Measurements from ENCODE around the gene PAK1IP1. TPM values are rescaled to one million over a fixed set of nuclear protein-coding genes. Genes with fewer than 3 reads are reported as not detected.
"Not testable (repeated sequence)": the region's sequence is repeated elsewhere in the genome, so short reads cannot be mapped to it uniquely, and the experiment has no call there.

Gene PAK1IP1, protein sequence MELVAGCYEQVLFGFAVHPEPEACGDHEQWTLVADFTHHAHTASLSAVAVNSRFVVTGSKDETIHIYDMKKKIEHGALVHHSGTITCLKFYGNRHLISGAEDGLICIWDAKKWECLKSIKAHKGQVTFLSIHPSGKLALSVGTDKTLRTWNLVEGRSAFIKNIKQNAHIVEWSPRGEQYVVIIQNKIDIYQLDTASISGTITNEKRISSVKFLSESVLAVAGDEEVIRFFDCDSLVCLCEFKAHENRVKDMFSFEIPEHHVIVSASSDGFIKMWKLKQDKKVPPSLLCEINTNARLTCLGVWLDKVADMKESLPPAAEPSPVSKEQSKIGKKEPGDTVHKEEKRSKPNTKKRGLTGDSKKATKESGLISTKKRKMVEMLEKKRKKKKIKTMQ
- total RNA-seq, result 12.2 and 13.8 TPM in 2 replicates
- long read RNA-seq, transcript PAK1IP1-201 (10 exons, 1,800 nt), result major isoform, 46 of 71 reads
- long read RNA-seq, partial matches to known transcripts, result 2 of 71 reads
- long read RNA-seq, other reads (novel, unspliced or antisense), result 23 of 71 reads

DNA sequence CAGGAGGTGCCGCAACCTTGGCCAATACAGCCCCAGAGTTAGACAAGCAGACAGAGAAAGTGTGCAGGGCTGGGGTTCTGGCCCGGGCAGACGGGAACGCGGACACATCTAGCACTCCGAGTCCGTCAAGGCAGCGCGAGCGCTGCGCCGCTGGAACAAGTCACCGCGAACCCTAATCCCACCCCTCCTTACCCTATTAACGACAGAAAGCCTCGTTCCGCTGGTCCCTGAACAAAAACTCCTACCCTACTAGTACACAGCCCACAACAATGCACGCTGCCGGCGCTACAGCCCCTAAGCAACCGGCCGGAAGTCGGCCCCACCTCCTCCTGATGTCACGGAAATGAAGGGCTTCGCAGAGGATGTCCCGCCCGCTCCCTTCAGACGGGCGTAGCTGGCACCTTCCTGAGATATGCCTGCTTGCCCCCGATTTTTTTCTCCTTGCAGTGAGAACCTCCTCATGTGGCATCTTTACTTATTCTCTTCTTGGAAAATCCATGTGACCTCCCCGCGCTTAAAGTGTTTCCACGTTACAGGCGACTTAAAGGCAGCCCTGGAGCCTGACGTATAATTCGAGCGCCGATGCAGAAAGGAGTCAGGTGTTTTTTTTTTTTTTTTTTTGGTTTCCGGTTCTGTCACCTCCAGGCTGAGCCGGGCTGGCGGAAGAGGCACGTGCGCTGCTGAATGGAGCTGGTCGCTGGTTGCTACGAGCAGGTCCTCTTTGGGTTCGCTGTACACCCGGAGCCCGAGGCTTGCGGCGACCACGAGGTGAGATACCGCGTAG is at the start of gene PAK1IP1, which contains the start of gene C6orf52:
TSS of gene PAK1IP1 (plus strand) at position 671 of the 784 bp plus-strand sequence. CDS start at position 685, 14 bp downstream.
TSS of gene C6orf52 (minus strand) at position 315 of the 784 bp plus-strand sequence. CDS start 7,066 bp downstream, outside the sequence.
- H3K27ac Mint-ChIP-seq (ENCODE audit: unreplicated experiment), result peak within 1 kb of the TSS; percentile 100
- no peaks in the 10 kb centered on the region for H3K9me3 Mint-ChIP-seq (ENCODE audit: unreplicated experiment)
- no peaks in the 10 kb centered on the region for H3K27me3 Mint-ChIP-seq (ENCODE audit: unreplicated experiment)
- peaks cover 31% of the 10 kb centered on the region for H3K4me1 Mint-ChIP-seq (ENCODE audit: unreplicated experiment)
- TF ChIP-seq, protein P1, sequence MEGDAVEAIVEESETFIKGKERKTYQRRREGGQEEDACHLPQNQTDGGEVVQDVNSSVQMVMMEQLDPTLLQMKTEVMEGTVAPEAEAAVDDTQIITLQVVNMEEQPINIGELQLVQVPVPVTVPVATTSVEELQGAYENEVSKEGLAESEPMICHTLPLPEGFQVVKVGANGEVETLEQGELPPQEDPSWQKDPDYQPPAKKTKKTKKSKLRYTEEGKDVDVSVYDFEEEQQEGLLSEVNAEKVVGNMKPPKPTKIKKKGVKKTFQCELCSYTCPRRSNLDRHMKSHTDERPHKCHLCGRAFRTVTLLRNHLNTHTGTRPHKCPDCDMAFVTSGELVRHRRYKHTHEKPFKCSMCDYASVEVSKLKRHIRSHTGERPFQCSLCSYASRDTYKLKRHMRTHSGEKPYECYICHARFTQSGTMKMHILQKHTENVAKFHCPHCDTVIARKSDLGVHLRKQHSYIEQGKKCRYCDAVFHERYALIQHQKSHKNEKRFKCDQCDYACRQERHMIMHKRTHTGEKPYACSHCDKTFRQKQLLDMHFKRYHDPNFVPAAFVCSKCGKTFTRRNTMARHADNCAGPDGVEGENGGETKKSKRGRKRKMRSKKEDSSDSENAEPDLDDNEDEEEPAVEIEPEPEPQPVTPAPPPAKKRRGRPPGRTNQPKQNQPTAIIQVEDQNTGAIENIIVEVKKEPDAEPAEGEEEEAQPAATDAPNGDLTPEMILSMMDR (IDR thresholded peaks at IDR 0.05), result no peak
- peaks cover 6% of the 10 kb centered on the region for H3K36me3 Mint-ChIP-seq (ENCODE audit: unreplicated experiment)
- peak; percentile 93 for DNase-seq (ENCODE audit: extremely low spot score, unreplicated experiment)
- H3K4me3 Mint-ChIP-seq (ENCODE audit: unreplicated experiment), result peak within 1 kb of the TSS; percentile 98

DNA sequence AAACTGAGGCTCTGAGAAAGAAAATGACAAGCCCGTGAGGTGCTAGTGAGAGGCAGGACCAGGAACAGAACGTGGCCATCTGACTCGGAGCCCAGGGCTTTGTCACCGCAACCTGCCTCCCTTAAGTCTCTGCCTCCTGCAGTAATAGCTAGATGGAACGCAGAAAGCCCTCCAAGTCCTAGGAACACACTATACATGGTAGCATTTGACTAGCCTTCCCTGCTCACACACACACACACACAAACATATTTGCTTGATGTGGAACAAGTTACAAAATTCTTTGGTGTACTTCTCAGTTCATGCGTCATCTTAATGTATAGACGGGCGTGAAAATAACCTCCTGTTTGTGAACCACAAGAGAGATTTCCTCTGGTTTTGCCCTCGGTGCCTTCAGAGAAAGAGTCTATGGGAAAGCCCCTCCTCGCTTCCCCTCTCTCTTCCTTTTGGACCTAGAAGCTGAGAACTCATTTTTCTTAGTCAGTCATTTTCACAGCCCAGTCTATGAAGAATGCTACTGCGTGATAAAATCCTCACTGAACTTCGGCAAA is 39.2 kb upstream of the PAK1IP1 start:
- Mint-ChIP-seq H3K4me1 (ENCODE audit: unreplicated experiment) (no peaks in the 10 kb centered on the region), H3K36me3 (ENCODE audit: unreplicated experiment) (no peaks in the 10 kb centered on the region), H3K27me3 (ENCODE audit: unreplicated experiment) (peaks cover 36% of the 10 kb centered on the region), H3K27ac (ENCODE audit: unreplicated experiment) (no peak overlapping the region), H3K4me3 (ENCODE audit: unreplicated experiment) (no peak overlapping the region), H3K9me3 (ENCODE audit: unreplicated experiment) (no peaks in the 10 kb centered on the region)
- TF ChIP-seq, protein P1 (IDR thresholded peaks at IDR 0.05), result no peak
- DNase-seq (ENCODE audit: extremely low spot score, unreplicated experiment), result no peak

DNA sequence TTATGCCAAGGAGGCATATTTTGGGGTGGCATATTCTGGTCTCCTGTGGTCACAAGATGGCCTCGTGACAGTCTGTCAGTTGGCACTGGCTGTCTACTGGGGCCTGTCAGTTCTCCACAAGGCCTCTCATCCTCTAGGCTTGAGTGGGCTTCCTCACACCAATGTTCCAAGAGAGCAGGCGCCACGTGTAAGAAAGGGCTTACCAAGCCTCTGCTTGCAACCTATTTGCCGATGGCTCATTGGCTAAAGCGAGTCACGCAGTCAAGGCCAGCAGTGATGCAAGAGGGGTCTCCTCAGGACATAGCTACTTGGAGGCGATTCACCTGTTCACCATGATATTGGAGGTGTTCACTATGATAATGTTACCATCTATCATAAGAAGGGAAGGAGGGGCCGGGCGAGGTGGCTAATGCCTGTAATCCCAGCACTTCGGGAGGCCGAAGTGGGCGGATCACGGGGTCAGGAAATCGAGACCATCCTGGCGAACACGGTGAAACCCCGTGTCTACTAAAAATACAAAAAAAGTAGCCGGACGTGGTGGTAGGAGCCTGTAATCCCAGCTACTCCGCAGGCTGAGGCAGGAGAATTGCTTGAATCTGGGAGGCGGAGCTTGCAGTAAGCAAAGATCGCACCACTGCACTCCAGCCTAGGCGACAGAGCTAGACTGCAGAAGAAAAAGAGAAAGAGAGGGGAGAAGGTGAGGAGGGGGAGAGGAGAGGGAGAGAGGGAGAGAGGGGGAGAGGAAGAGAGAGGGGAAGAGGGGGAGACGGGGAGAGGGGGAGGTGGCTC is 35.7 kb upstream of the PAK1IP1 start:
- no peak for DNase-seq (ENCODE audit: extremely low spot score, unreplicated experiment)
- Mint-ChIP-seq H3K4me3 (ENCODE audit: unreplicated experiment) (no peak overlapping the region), H3K36me3 (ENCODE audit: unreplicated experiment) (no peaks in the 10 kb centered on the region), H3K4me1 (ENCODE audit: unreplicated experiment) (no peaks in the 10 kb centered on the region), H3K9me3 (ENCODE audit: unreplicated experiment) (no peaks in the 10 kb centered on the region), H3K27me3 (ENCODE audit: unreplicated experiment) (peaks cover 35% of the 10 kb centered on the region), H3K27ac (ENCODE audit: unreplicated experiment) (no peak overlapping the region)
- TF ChIP-seq, protein P1 (IDR thresholded peaks at IDR 0.05), result no peak

DNA sequence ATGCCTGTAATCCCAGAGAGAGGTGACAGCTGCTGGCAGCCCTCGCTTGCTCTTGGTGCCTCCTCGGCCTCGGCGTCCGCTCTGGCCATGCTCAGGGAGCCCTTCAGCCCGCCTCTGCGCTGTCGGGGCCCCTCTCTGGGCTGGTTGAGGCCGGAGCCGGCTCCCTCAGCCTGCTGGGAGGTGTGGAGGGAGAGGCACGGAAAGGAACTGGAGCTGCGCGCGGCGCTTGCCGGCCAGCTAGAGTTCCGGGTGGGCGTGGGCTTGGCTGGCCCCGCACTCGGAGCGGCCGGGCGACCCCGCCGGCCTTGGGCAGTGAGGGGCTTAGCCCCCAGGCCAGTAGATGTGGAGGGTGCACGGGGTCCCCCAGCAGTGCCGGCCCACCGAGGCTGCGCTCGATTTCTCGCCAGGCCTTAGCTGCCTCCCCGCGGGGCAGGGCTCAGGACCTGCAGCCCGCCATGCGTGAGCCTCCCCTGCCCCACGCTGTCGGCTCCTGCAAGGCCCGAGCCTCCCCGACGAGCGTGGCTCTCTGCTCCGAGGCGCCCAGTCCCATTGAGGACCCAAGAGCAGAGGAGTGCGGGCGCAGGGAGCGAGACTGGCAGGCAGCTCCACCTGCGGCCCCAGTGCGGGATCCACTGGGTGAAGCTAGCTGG is 34.9 kb upstream of the PAK1IP1 start:
- Mint-ChIP-seq H3K4me3 (ENCODE audit: unreplicated experiment) (peak overlapping the region; percentile 10), H3K27ac (ENCODE audit: unreplicated experiment) (no peak overlapping the region), H3K4me1 (ENCODE audit: unreplicated experiment) (no peaks in the 10 kb centered on the region), H3K9me3 (ENCODE audit: unreplicated experiment) (peaks cover 5% of the 10 kb centered on the region), H3K36me3 (ENCODE audit: unreplicated experiment) (no peaks in the 10 kb centered on the region), H3K27me3 (ENCODE audit: unreplicated experiment) (peaks cover 35% of the 10 kb centered on the region)
- TF ChIP-seq, protein P1 (IDR thresholded peaks at IDR 0.05), result no peak
- DNase-seq (ENCODE audit: extremely low spot score, unreplicated experiment), result peak; percentile 85

DNA sequence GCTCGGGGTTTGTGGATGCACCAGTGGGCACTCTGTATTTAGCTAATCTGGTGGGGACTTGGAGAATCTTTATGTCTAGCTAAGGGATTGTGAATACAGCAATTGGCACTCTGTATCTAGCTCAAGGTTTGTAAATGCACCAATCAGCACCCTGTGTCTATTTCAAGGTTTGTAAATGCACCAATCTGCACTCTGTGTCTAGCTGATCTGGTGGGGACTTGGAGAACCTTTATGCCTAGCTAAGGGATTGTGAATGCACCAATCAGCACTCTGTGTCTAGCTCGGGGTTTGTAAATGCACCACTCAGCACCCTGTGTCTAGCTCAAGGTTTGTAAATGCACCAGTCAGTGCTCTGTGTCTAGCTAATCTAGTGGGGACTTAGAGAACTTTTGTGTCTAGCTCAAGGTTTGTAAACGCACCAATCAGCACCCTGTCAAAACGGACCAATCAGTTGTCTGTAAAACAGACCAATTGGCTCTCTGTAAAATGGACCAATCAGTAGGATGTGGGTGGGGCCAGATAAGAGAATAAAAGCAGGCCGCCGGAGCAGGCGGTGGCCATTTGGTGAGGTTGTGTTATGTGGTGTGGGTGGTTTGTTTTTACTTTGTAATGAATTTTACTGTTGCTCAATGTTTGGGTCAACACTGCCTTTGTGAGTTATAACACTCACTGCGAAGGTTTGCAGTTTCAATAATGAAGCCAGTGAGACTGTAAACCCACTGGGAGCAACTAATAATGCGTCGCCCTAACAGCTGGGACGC is 34.2 kb upstream of the PAK1IP1 start:
- not testable (repeated sequence) for H3K4me3 Mint-ChIP-seq (ENCODE audit: unreplicated experiment); H3K9me3 Mint-ChIP-seq (ENCODE audit: unreplicated experiment); H3K36me3 Mint-ChIP-seq (ENCODE audit: unreplicated experiment); H3K4me1 Mint-ChIP-seq (ENCODE audit: unreplicated experiment); DNase-seq (ENCODE audit: extremely low spot score, unreplicated experiment); H3K27ac Mint-ChIP-seq (ENCODE audit: unreplicated experiment)
- peaks cover 29% of the 10 kb centered on the region for H3K27me3 Mint-ChIP-seq (ENCODE audit: unreplicated experiment)

Data from osteocyte (in vitro differentiated cells).